Duodenal mucosa (tissue), 2 donors: ENCODE data around the gene RIPK4.
A peak's percentile ranks its signal among the peaks of the same experiment; 100 is the strongest.

ENCODE experiments used
- H3K27ac ChIP-seq: one replicate; pipeline ENCODE4 v1.7.0; 2013; ENCODE audit warnings: low read depth, low read length
- H3K27me3 ChIP-seq, 2 donors: one replicate each; pipeline ENCODE4 v1.7.0; 2013; ENCODE audit warnings: low read length in 2 of 2, control low read depth in 1 of 2; ENCODE audit not compliant: insufficient read depth in 2 of 2, control insufficient read depth in 1 of 2
- H3K36me3 ChIP-seq, 2 donors: one replicate each; pipeline ENCODE4 v1.7.0; 2013; ENCODE audit warnings: low read length in 2 of 2, control low read depth in 1 of 2; ENCODE audit not compliant: insufficient read depth in 2 of 2, control insufficient read depth in 1 of 2
- H3K4me1 ChIP-seq, 2 donors: one replicate each; pipeline ENCODE4 v1.7.0; 2013; ENCODE audit warnings: low read length in 2 of 2, control low read depth in 1 of 2; ENCODE audit not compliant: insufficient read depth in 2 of 2, control insufficient read depth in 1 of 2
- H3K4me3 ChIP-seq, 2 donors: one replicate each; pipeline ENCODE4 v1.7.0; 2013; ENCODE audit warnings: low read length in 2 of 2, low read depth in 1 of 2
- H3K9ac ChIP-seq, 2 donors: one replicate each; pipeline ENCODE4 v1.7.0; 2013; ENCODE audit warnings: low read length in 2 of 2, low read depth in 1 of 2
- H3K9me3 ChIP-seq, 2 donors: one replicate each; pipeline ENCODE4 v1.7.0; 2013; ENCODE audit warnings: low read length in 2 of 2, control low read depth in 1 of 2; ENCODE audit not compliant: control insufficient read depth in 1 of 2

Gene RIPK4

GRCh38 chr21:41779659-41780058, 12.8 kb upstream of the RIPK4 start:
- H3K9ac ChIP-seq = peak overlapping the region in 1 of 2 donors; percentile 21
- no peak overlapping the region for H3K27ac ChIP-seq
- H3K9me3 ChIP-seq = no peaks in the 10 kb centered on the region
- peak overlapping the region; percentile 50 to 53 for H3K4me3 ChIP-seq
- H3K36me3 ChIP-seq = no peaks in the 10 kb centered on the region
- peaks cover 14% of the 10 kb centered on the region in 2 donors for H3K27me3 ChIP-seq
- peaks cover 20 to 28% of the 10 kb centered on the region in 2 donors for H3K4me1 ChIP-seq

- no peaks in the 10 kb centered on the region for H3K36me3 ChIP-seq
- H3K27ac ChIP-seq = peak overlapping the region; percentile 27
- H3K9me3 ChIP-seq = no peaks in the 10 kb centered on the region
- peaks cover 14% of the 10 kb centered on the region in 2 donors for H3K27me3 ChIP-seq
- H3K4me3 ChIP-seq = peak overlapping the region; percentile 50 to 53
- H3K9ac ChIP-seq = peak overlapping the region in 1 of 2 donors; percentile 21
- peaks cover 17 to 26% of the 10 kb centered on the region in 2 donors for H3K4me1 ChIP-seq
Observed at GRCh38 chr21:41778930-41779600, 12.2 kb upstream of the RIPK4 start.

- Histone ChIP-seq H3K4me1 (peaks cover 13 to 21% of the 10 kb centered on the region in 2 donors), H3K36me3 (no peaks in the 10 kb centered on the region), H3K9me3 (no peaks in the 10 kb centered on the region), H3K4me3 (no peak overlapping the region), H3K9ac (no peak overlapping the region), H3K27ac (no peak overlapping the region), H3K27me3 (peaks cover 14% of the 10 kb centered on the region in 2 donors)
Observed at GRCh38 chr21:41777951-41778815, 11.3 kb upstream of the RIPK4 start.

GRCh38 chr21:41776778-41777177, 9.9 kb upstream of the RIPK4 start:
- Histone ChIP-seq H3K27me3 (peaks cover 9 to 14% of the 10 kb centered on the region in 2 donors), H3K36me3 (no peaks in the 10 kb centered on the region), H3K9me3 (no peaks in the 10 kb centered on the region), H3K4me3 (no peak overlapping the region), H3K9ac (no peak overlapping the region), H3K4me1 (peaks cover 8 to 16% of the 10 kb centered on the region in 2 donors), H3K27ac (no peak overlapping the region)

GRCh38 chr21:41775149-41775472, 8.3 kb upstream of the RIPK4 start:
- Histone ChIP-seq H3K9ac (no peak overlapping the region), H3K9me3 (no peaks in the 10 kb centered on the region), H3K4me1 (peaks cover 3 to 16% of the 10 kb centered on the region in 2 donors), H3K27me3 (peaks cover 14% of the 10 kb centered on the region in 2 donors), H3K4me3 (no peak overlapping the region), H3K27ac (no peak overlapping the region), H3K36me3 (no peaks in the 10 kb centered on the region)

GRCh38 chr21:41774467-41775148, 7.8 kb upstream of the RIPK4 start:
- no peak overlapping the region for H3K9ac ChIP-seq
- H3K4me3 ChIP-seq = no peak overlapping the region
- no peaks in the 10 kb centered on the region for H3K36me3 ChIP-seq
- H3K4me1 ChIP-seq = peaks cover 5 to 21% of the 10 kb centered on the region in 2 donors
- no peaks in the 10 kb centered on the region for H3K9me3 ChIP-seq
- H3K27me3 ChIP-seq = peaks cover 14 to 15% of the 10 kb centered on the region in 2 donors
- H3K27ac ChIP-seq = no peak overlapping the region

GRCh38 chr21:41772351-41773080, 5.7 kb upstream of the RIPK4 start:
- H3K9ac ChIP-seq = no peak overlapping the region
- H3K4me1 ChIP-seq = peaks cover 18% of the 10 kb centered on the region in 2 donors
- no peak overlapping the region for H3K27ac ChIP-seq
- H3K36me3 ChIP-seq = no peaks in the 10 kb centered on the region
- H3K9me3 ChIP-seq = no peaks in the 10 kb centered on the region
- H3K27me3 ChIP-seq = peaks cover 13 to 22% of the 10 kb centered on the region in 2 donors
- no peak overlapping the region for H3K4me3 ChIP-seq

- Histone ChIP-seq H3K9me3 (no peaks in the 10 kb centered on the region), H3K36me3 (no peaks in the 10 kb centered on the region), H3K4me3 (no peak overlapping the region), H3K27ac (no peak overlapping the region), H3K9ac (no peak overlapping the region), H3K4me1 (peaks cover 21 to 22% of the 10 kb centered on the region in 2 donors), H3K27me3 (peaks cover 13 to 26% of the 10 kb centered on the region in 2 donors)
Observed at GRCh38 chr21:41771625-41771945, 4.7 kb upstream of the RIPK4 start.

GRCh38 chr21:41770901-41771624, 4.2 kb upstream of the RIPK4 start:
- peaks cover 21 to 22% of the 10 kb centered on the region in 2 donors for H3K4me1 ChIP-seq
- H3K4me3 ChIP-seq = no peak overlapping the region
- no peaks in the 10 kb centered on the region for H3K36me3 ChIP-seq
- H3K27me3 ChIP-seq = peaks cover 13 to 26% of the 10 kb centered on the region in 2 donors
- H3K9ac ChIP-seq = no peak overlapping the region
- no peaks in the 10 kb centered on the region for H3K9me3 ChIP-seq
- H3K27ac ChIP-seq = no peak overlapping the region
